Lung (tissue), 12 donors: ENCODE measurements around the gene GSE1. TPM values are rescaled to one million over a fixed set of nuclear protein-coding genes. Genes with fewer than 3 reads are reported as not detected.

Experiments used
- ATAC-seq: fragments of 200-7000 bp; cut with Tn5 transposase; one replicate; pipeline ENCODE4 v1.9.1; 2020; ENCODE audit warnings: moderate number of reproducible peaks; ENCODE audit not compliant: insufficient read depth, low FRiP score
- DNase-seq, 3 donors: peaks; one replicate each; pipeline ENCODE4 v3.0.0-alpha.2; 2013 to 2017
- H3K27ac ChIP-seq, 2 donors: one replicate each; pipeline ENCODE4 v1.5.1; 2013; ENCODE audit warnings: mild to moderate bottlenecking in 2 of 2, moderate library complexity in 2 of 2, control low read depth in 1 of 2, inconsistent platforms in 1 of 2, low read depth in 1 of 2, low read length in 1 of 2
- H3K27me3 ChIP-seq, 3 donors: one replicate each; pipeline ENCODE4 v1.5.1; 2013; ENCODE audit warnings: low read length in 2 of 3; ENCODE audit not compliant: control insufficient read depth in 3 of 3, insufficient read depth in 3 of 3
- H3K36me3 ChIP-seq, 4 donors: one replicate each; pipeline ENCODE4 v1.5.1; 2013; ENCODE audit warnings: low read length in 4 of 4, mild to moderate bottlenecking in 1 of 4, moderate library complexity in 1 of 4; ENCODE audit not compliant: control insufficient read depth in 4 of 4, insufficient read depth in 4 of 4
- H3K4me1 ChIP-seq, 5 donors: one replicate each; pipeline ENCODE4 v1.5.1; 2013; ENCODE audit warnings: low read length in 5 of 5, mild to moderate bottlenecking in 2 of 5, moderate library complexity in 1 of 5; ENCODE audit not compliant: control insufficient read depth in 5 of 5, insufficient read depth in 5 of 5
- H3K4me3 ChIP-seq: one replicate; pipeline ENCODE4 v1.5.1; 2013; ENCODE audit warnings: mild to moderate bottlenecking, control low read depth, moderate library complexity
- H3K9ac ChIP-seq, 2 donors: one replicate each; pipeline ENCODE4 v1.5.1; 2013; ENCODE audit warnings: low read length in 2 of 2, control low read depth in 1 of 2; ENCODE audit not compliant: insufficient read depth in 1 of 2
- H3K9me3 ChIP-seq, 4 donors: one replicate each; pipeline ENCODE4 v1.5.1; 2013; ENCODE audit warnings: low read length in 3 of 4, mild to moderate bottlenecking in 1 of 4, moderate library complexity in 1 of 4; ENCODE audit not compliant: control insufficient read depth in 4 of 4, insufficient read depth in 3 of 4
- WGBS, 2 donors: extraction: QIAGEN DNeasy Blood & Tissue Kit; methylation state at CpG; one replicate each; pipeline ENCODE4 v1.1.7; 2013; 5-methylcytosine and 5-hydroxymethylcytosine counted together
- polyA plus RNA-seq, 2 donors: library from polyadenylated mRNA; stranded (reverse); fragments of 200-250 nt; gene quantifications; one replicate each; pipeline ENCODE4 v1.2.1, GENCODE V29; 2013
- total RNA-seq, 2 donors: library from RNA; depleted of rRNA in 1 of 2; stranded (reverse); fragments of >200 nt in 1 of 2; gene quantifications; one replicate each; pipeline ENCODE4 v1.2.1, GENCODE V29; 2014 to 2021
- TF ChIP-seq, protein P1 (sequence below): IDR thresholded peaks from 2 replicates; pipeline ENCODE4 v1.5.1; 2012; ENCODE audit warnings: mild to moderate bottlenecking; ENCODE audit errors: control extremely low read depth, extremely low read depth
- donor health status: control.
- donor health status: control.
- donor health status: Bipolar disorder and iron deficiency.
- donor health status: healthy.
- donor health status: DM: yes; HTN: yes; CAD: no.

The GSE1 gene
- total and polyA plus RNA-seq, 4 donors: 21.3 to 122 (median 74.7) TPM

- 63 to 75% methylated on average over 27 of the region's 27 CpGs for WGBS, 2 donors
- H3K36me3 ChIP-seq: peaks cover 0 to 3% (median 0%) of the 10 kb centered on the region in 4 donors
- no peak overlapping the region for H3K4me3 ChIP-seq
- TF ChIP-seq, protein P1, sequence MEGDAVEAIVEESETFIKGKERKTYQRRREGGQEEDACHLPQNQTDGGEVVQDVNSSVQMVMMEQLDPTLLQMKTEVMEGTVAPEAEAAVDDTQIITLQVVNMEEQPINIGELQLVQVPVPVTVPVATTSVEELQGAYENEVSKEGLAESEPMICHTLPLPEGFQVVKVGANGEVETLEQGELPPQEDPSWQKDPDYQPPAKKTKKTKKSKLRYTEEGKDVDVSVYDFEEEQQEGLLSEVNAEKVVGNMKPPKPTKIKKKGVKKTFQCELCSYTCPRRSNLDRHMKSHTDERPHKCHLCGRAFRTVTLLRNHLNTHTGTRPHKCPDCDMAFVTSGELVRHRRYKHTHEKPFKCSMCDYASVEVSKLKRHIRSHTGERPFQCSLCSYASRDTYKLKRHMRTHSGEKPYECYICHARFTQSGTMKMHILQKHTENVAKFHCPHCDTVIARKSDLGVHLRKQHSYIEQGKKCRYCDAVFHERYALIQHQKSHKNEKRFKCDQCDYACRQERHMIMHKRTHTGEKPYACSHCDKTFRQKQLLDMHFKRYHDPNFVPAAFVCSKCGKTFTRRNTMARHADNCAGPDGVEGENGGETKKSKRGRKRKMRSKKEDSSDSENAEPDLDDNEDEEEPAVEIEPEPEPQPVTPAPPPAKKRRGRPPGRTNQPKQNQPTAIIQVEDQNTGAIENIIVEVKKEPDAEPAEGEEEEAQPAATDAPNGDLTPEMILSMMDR: no peak
- ATAC-seq (no peak), DNase-seq (no peak)
- H3K9me3 ChIP-seq: peaks cover 0 to 3% (median 0%) of the 10 kb centered on the region in 4 donors
- peaks cover 0 to 85% (median 60%) of the 10 kb centered on the region in 5 donors for H3K4me1 ChIP-seq
- no peak overlapping the region for H3K9ac ChIP-seq
- H3K27ac ChIP-seq: peak overlapping the region in 1 of 2 donors; percentile 27
- H3K27me3 ChIP-seq: no peaks in the 10 kb centered on the region
Observed at GRCh38 chr16:85567101-85567866, 45.8 kb upstream of the GSE1 start.

DNA sequence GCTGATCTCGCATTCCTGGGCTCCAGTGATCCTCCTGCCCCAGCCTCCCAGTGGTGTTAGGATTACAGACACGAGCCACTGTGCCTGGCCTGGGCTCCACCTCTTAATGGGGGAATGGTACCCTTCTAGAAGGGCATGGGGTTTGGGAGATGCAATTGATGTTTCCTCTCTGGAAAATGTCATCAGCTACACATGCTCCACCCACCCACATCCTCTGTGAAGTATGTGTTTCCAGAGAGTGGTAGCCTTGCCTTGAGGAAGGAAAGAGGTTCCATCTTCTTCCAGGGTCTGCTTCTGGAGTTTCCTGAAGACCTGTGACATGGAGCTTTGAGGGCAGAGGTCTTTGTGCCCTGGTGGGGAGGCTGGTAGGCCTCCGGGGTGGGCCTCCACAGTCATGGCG lies 45.2 kb upstream of the GSE1 start:
- 91 to 97% methylated on average over 4 of the region's 4 CpGs for WGBS, 2 donors
- H3K4me1 ChIP-seq: peaks cover 0 to 78% (median 55%) of the 10 kb centered on the region in 5 donors
- TF ChIP-seq, protein P1: no peak
- H3K27ac ChIP-seq: peak overlapping the region in 1 of 2 donors; percentile 53
- peaks cover 0 to 4% (median 0%) of the 10 kb centered on the region in 4 donors for H3K36me3 ChIP-seq
- no peak for DNase-seq
- peaks cover 0 to 3% (median 0%) of the 10 kb centered on the region in 4 donors for H3K9me3 ChIP-seq
- no peaks in the 10 kb centered on the region for H3K27me3 ChIP-seq
- no peak for ATAC-seq
- H3K9ac ChIP-seq: no peak overlapping the region
- H3K4me3 ChIP-seq: no peak overlapping the region

- Histone ChIP-seq H3K27me3 (no peaks in the 10 kb centered on the region), H3K4me3 (no peak overlapping the region), H3K9ac (no peak overlapping the region), H3K9me3 (peaks cover 0 to 3% (median 0%) of the 10 kb centered on the region in 4 donors), H3K4me1 (peaks cover 4 to 76% (median 51%) of the 10 kb centered on the region in 5 donors), H3K36me3 (peaks cover 0 to 4% (median 0%) of the 10 kb centered on the region in 4 donors), H3K27ac (peak overlapping the region in 1 of 2 donors; percentile 54)
- TF ChIP-seq, protein P1: no peak
- peak; percentile 58 for ATAC-seq
- DNase-seq: peak; percentile 67 to 84 (median 80)
- WGBS, 2 donors: 50 to 56% methylated on average over 8 of the region's 8 CpGs
Observed at GRCh38 chr16:85568519-85568918, 44.6 kb upstream of the GSE1 start.
